Transverse colon (tissue), 4 donors: ENCODE results near the gene RNF152. TPM values are rescaled to one million over a fixed set of nuclear protein-coding genes. Genes with fewer than 3 reads are reported as not detected.

Source experiments
- DNase-seq: peaks from one replicate; pipeline ENCODE4 v3.0.0-alpha.2; 2019
- H3K27ac ChIP-seq, 4 donors: fragments of 200-600 bp; sonication (generic); 2 replicates each; pipeline ENCODE4 v1.5.1; 2016 to 2018; ENCODE audit warnings: inconsistent platforms in 4 of 4
- H3K27me3 ChIP-seq: fragments of 200-600 bp; sonication (generic); 2 replicates; pipeline ENCODE4 v1.5.1; 2017; ENCODE audit warnings: inconsistent platforms
- H3K36me3 ChIP-seq, 4 donors: fragments of 200-600 bp; sonication (generic); 2 replicates each; pipeline ENCODE4 v1.5.1; 2017 to 2019; ENCODE audit warnings: inconsistent platforms in 4 of 4
- H3K4me1 ChIP-seq, 4 donors: fragments of 200-600 bp; sonication (generic); 2 replicates each; pipeline ENCODE4 v1.5.1; 2017 to 2020; ENCODE audit warnings: inconsistent platforms in 4 of 4
- H3K4me3 ChIP-seq, 4 donors: fragments of 200-600 bp; sonication (generic); 1 replicate in 1 of 4; 2 replicates in 3 of 4; pipeline versions ENCODE4 v1.5.1 to v1.6.1; 2017 to 2019; ENCODE audit warnings: inconsistent platforms in 4 of 4
- H3K9me3 ChIP-seq, 2 donors: fragments of 200-600 bp; sonication (generic); 2 replicates each; pipeline ENCODE4 v1.5.1; 2017 to 2019; ENCODE audit warnings: inconsistent platforms in 2 of 2
- CTCF ChIP-seq, 5 experiments: fragments of 200-600 bp in 3 of 5; fragments of 450-650 bp in 2 of 5; sonication (generic) in 3 of 5; IDR thresholded peaks; 1 replicate in 2 of 5; 2 replicates in 3 of 5; pipeline ENCODE4 v1.5.1; 2016 to 2017; ENCODE audit warnings: antibody characterized with exemption in 5 of 5, inconsistent platforms in 3 of 5, mild to moderate bottlenecking in 2 of 5, moderate library complexity in 1 of 5
- EP300 ChIP-seq: sonication (generic); formaldehyde crosslinking; IDR thresholded peaks from one replicate; pipeline ENCODE4 v1.6.1; 2017; ENCODE audit warnings: antibody characterized with exemption, low read depth
- POLR2A ChIP-seq: fragments of 450-650 bp; IDR thresholded peaks from one replicate; pipeline ENCODE4 v1.6.1; 2016; ENCODE audit warnings: antibody characterized with exemption, mild to moderate bottlenecking, moderate library complexity
- POLR2AphosphoS5 ChIP-seq, 3 donors: sonication (generic); formaldehyde crosslinking; IDR thresholded peaks; one replicate each; pipeline ENCODE4 v1.6.1; 2016; ENCODE audit warnings: antibody characterized with exemption in 3 of 3
- WGBS, 2 donors: methylation state at CpG; one replicate each; pipeline ENCODE4 v1.1.5; 2018; ENCODE audit warnings: low coverage in 1 of 2; 5-methylcytosine and 5-hydroxymethylcytosine counted together
- in situ Hi-C, 4 donors: fragments of 200-750 bp; cut with MboI; loops; one replicate each; pipeline versions ENCODE4 v1.15.0 to v1.15.1; 2017; ENCODE audit warnings: low sequenced_read_pairs in 3 of 4, low pct_ligation_motif_present in 1 of 4, low pct_unique_long_range_greater_than_20kb in 1 of 4
- intact Hi-C: fragments of 100-400 bp; cut with DNase I; formaldehyde crosslinking; loops from one replicate; pipeline ENCODE4 v1.15.1; 2023; ENCODE audit warnings: low total_unique reads
- total RNA-seq, 4 donors: library from RNA; depleted of rRNA; stranded (reverse); fragments of >200 nt; gene quantifications; one replicate each; pipeline ENCODE4 v1.1.0, GENCODE V29; 2016

Gene RNF152
- total RNA-seq, 4 donors from 2014 or later = 29.7 to 340 (median 159) TPM

- H3K4me3 ChIP-seq = no peak overlapping the region
- TF ChIP-seq POLR2AphosphoS5 (IDR thresholded peaks at IDR 0.05) (peak; percentile 54 to 91 (median 75)), CTCF (IDR thresholded peaks at IDR 0.05) (no peak), EP300 (no peak), POLR2A (no peak)
- no peaks in the 10 kb centered on the region for H3K9me3 ChIP-seq
- in situ Hi-C loops (loop anchor here in 3 of 4 donors (10.0 to 25.0 kb wide), 3 partner anchors 262 to 312 kb away; no protein-coding TSS in a partner anchor), intact Hi-C loops (loop anchor here (10.0 kb wide), 1 partner anchor 262 kb away; no protein-coding TSS in a partner anchor)
- DNase-seq = peak; percentile 43
- WGBS, 2 donors = 30 to 55% methylated on average over 3 to 5 of the region's 5 CpGs
- H3K4me1 ChIP-seq = peaks cover 7 to 32% (median 10%) of the 10 kb centered on the region in 4 donors
- no peaks in the 10 kb centered on the region for H3K36me3 ChIP-seq
- H3K27me3 ChIP-seq = no peaks in the 10 kb centered on the region
- peak overlapping the region in 2 of 4 donors; percentile 24 to 72 for H3K27ac ChIP-seq
Observed at GRCh38 chr18:61896757-61897156, 4.0 kb upstream of the RNF152 start.

GRCh38 chr18:61896118-61896517, 3.3 kb upstream of the RNF152 start:
- H3K36me3 ChIP-seq = no peaks in the 10 kb centered on the region
- DNase-seq = no peak
- peaks cover 7 to 35% (median 10%) of the 10 kb centered on the region in 4 donors for H3K4me1 ChIP-seq
- in situ Hi-C loops = loop anchor here in 3 of 4 donors (10.0 to 25.0 kb wide), 3 partner anchors 261 to 311 kb away; no protein-coding TSS in a partner anchor
- H3K27ac ChIP-seq = peak overlapping the region in 2 of 4 donors; percentile 1 to 45
- H3K27me3 ChIP-seq = no peaks in the 10 kb centered on the region
- H3K4me3 ChIP-seq = no peak overlapping the region
- intact Hi-C loops = loop anchor here (10.0 kb wide), 1 partner anchor 261 kb away; no protein-coding TSS in a partner anchor
- no peaks in the 10 kb centered on the region for H3K9me3 ChIP-seq
- no peak for TF ChIP-seq EP300
- no peak for TF ChIP-seq POLR2A
- TF ChIP-seq POLR2AphosphoS5 (IDR thresholded peaks at IDR 0.05) = no peak
- no peak for TF ChIP-seq CTCF (IDR thresholded peaks at IDR 0.05)
- WGBS, 2 donors = 89 to 93% methylated on average over 1 of the region's 1 CpG

GRCh38 chr18:61894751-61895524, 2.1 kb upstream of the RNF152 start:
- TF ChIP-seq CTCF (IDR thresholded peaks at IDR 0.05) = no peak
- no peak for TF ChIP-seq POLR2A
- no peak for TF ChIP-seq POLR2AphosphoS5 (IDR thresholded peaks at IDR 0.05)
- no peak for TF ChIP-seq EP300
- no peaks in the 10 kb centered on the region for H3K9me3 ChIP-seq
- DNase-seq = no peak
- H3K4me3 ChIP-seq = peak overlapping the region; percentile 59 to 95 (median 83)
- H3K27ac ChIP-seq = peak overlapping the region; percentile 83 to 87 (median 86)
- intact Hi-C loops = loop anchor here (10.0 kb wide), 1 partner anchor 260 kb away; no protein-coding TSS in a partner anchor
- no peaks in the 10 kb centered on the region for H3K36me3 ChIP-seq
- 22 to 36% methylated on average over 4 to 24 of the region's 28 CpGs for WGBS, 2 donors
- no peaks in the 10 kb centered on the region for H3K27me3 ChIP-seq
- in situ Hi-C loops = loop anchor here in 3 of 4 donors (10.0 to 25.0 kb wide), 3 partner anchors 260 to 310 kb away; no protein-coding TSS in a partner anchor
- H3K4me1 ChIP-seq = peaks cover 7 to 33% (median 10%) of the 10 kb centered on the region in 4 donors
